Activated CD4-positive, alpha-beta T cell treated with anti-CD3 and anti-CD28 coated beads, Interleukin-10, Interleukin-2, amounts not matched to agents 100 ng/mL and 50 ng/mL, durations not matched to agents 16 hours and 8 hours (primary cell): ENCODE results near the gene MANEAL.
"Not testable (repeated sequence)": the region's sequence is repeated elsewhere in the genome, so short reads cannot be mapped to it uniquely, and the experiment has no call there.

Experiments
- DNase-seq: peaks from one replicate; pipeline ENCODE4 v3.0.0-alpha.2; 2020

MANEAL gene

GRCh38 chr1:37793773-37794371 lies at the start of gene MANEAL:
TSS of gene MANEAL (plus strand) at chr1:37793847. CDS start at chr1:37794183, 336 bp downstream.
- peak; percentile 48 for DNase-seq

GRCh38 chr1:37746806-37747205 lies 46.8 kb upstream of the MANEAL start:
- DNase-seq, result no peak

- no peak for DNase-seq
These were observed 45.1 kb upstream of the MANEAL start for GRCh38 chr1:37748565-37748964.

- no peak for DNase-seq
These were observed 41.4 kb upstream of the MANEAL start for GRCh38 chr1:37752213-37752582.

- peak; percentile 59 for DNase-seq
These were observed 40.8 kb upstream of the MANEAL start for GRCh38 chr1:37752583-37753471.

GRCh38 chr1:37753473-37754321 lies 40.0 kb upstream of the MANEAL start:
- DNase-seq, result no peak

GRCh38 chr1:37755290-37755689 lies 38.4 kb upstream of the MANEAL start:
- DNase-seq, result peak; percentile 83

- no peak for DNase-seq
These were observed 37.6 kb upstream of the MANEAL start for GRCh38 chr1:37755951-37756560.

GRCh38 chr1:37759451-37759850 lies 34.2 kb upstream of the MANEAL start:
- DNase-seq, result no peak

- no peak for DNase-seq
These were observed 32.1 kb upstream of the MANEAL start for GRCh38 chr1:37761416-37762095.

GRCh38 chr1:37762516-37762915 lies 31.1 kb upstream of the MANEAL start:
- DNase-seq, result no peak

GRCh38 chr1:37763791-37764413 lies 29.7 kb upstream of the MANEAL start:
- DNase-seq, result no peak

- peak; percentile 56 for DNase-seq
These were observed 29.2 kb upstream of the MANEAL start for GRCh38 chr1:37764414-37764825.

GRCh38 chr1:37764888-37765441 lies 28.7 kb upstream of the MANEAL start, which contains the start of gene EPHA10:
TSS of gene EPHA10 (minus strand) at chr1:37765120. CDS start at chr1:37765066, 54 bp downstream.
- no peak for DNase-seq

- peak; percentile 26 for DNase-seq
These were observed 27.6 kb upstream of the MANEAL start for GRCh38 chr1:37765916-37766664.

GRCh38 chr1:37767488-37767887 lies 26.2 kb upstream of the MANEAL start:
- no peak for DNase-seq

- DNase-seq, result not testable (repeated sequence)
These were observed 22.2 kb upstream of the MANEAL start for GRCh38 chr1:37771440-37771839.

- DNase-seq, result peak; percentile 18
These were observed 16.6 kb upstream of the MANEAL start for GRCh38 chr1:37776946-37777516.

GRCh38 chr1:37778654-37779053 lies 15.0 kb upstream of the MANEAL start:
- no peak for DNase-seq

GRCh38 chr1:37782491-37782890 lies 11.2 kb upstream of the MANEAL start:
- DNase-seq, result no peak
